WTC11 (cell line): Measurements from ENCODE around the gene PDCL2. TPM values are rescaled to one million over a fixed set of nuclear protein-coding genes. Genes with fewer than 3 reads are reported as not detected.

Experiments used
- ATAC-seq: fragments of 200-7000 bp; cut with Tn5 transposase; 2 replicates; pipeline ENCODE4 v1.10.0; 2021; ENCODE audit warnings: mild to moderate bottlenecking, moderate library complexity
- CTCF ChIA-PET: fragments of 300-600 bp; sonication (Branson Sonifier 250); formaldehyde crosslinking; loops from one replicate; lab custom pipeline; 2021; ENCODE audit warnings: antibody characterized with exemption; lab: Charles Lee
- POLR2A ChIA-PET: fragments of 350-600 bp; sonication (Branson Sonifier 250); formaldehyde crosslinking; loops from one replicate; lab custom pipeline; 2021; ENCODE audit warnings: antibody characterized with exemption; lab: Charles Lee
- DNase-seq: peaks from one replicate; pipeline ENCODE4 v3.0.0; 2021; ENCODE audit warnings: low spot score
- H3K27ac Mint-ChIP-seq: 2 replicates; pipeline ENCODE4 v1.8.0; 2021; ENCODE audit warnings: mixed read lengths
- H3K27me3 Mint-ChIP-seq: 2 replicates; pipeline ENCODE4 v1.8.0; 2021; ENCODE audit warnings: low read depth, mild to moderate bottlenecking, moderate library complexity, mixed read lengths
- H3K36me3 Mint-ChIP-seq: 2 replicates; pipeline ENCODE4 v1.8.0; 2021; ENCODE audit warnings: mixed read lengths
- H3K4me1 Mint-ChIP-seq: 2 replicates; pipeline ENCODE4 v1.8.0; 2022; ENCODE audit warnings: mixed read lengths
- H3K4me3 Mint-ChIP-seq: 2 replicates; pipeline ENCODE4 v1.8.0; 2021; ENCODE audit warnings: mild to moderate bottlenecking, moderate library complexity, mixed read lengths
- H3K9me3 Mint-ChIP-seq: 2 replicates; pipeline ENCODE4 v1.8.0; 2021; ENCODE audit warnings: mixed read lengths
- AFF4 ChIP-seq: sonication (generic); formaldehyde crosslinking; IDR thresholded peaks from 2 replicates; pipeline ENCODE4 v1.8.1; 2023; ENCODE audit warnings: mild to moderate bottlenecking, missing genetic modification reagents, borderline replicate concordance
- ATF1 ChIP-seq: sonication (generic); formaldehyde crosslinking; IDR thresholded peaks from 2 replicates; pipeline ENCODE4 v1.8.1; 2023; ENCODE audit warnings: mild to moderate bottlenecking, moderate library complexity, missing genetic modification reagents
- ATF6 ChIP-seq: sonication (generic); formaldehyde crosslinking; IDR thresholded peaks from 2 replicates; pipeline ENCODE4 v1.8.1; 2023; ENCODE audit warnings: mild to moderate bottlenecking, missing genetic modification reagents
- CTCF ChIP-seq: fragments of 200-600 bp; IDR thresholded peaks from 2 replicates; pipeline ENCODE4 v1.8.0; 2022; ENCODE audit warnings: antibody characterized with exemption
- ELF4 ChIP-seq: sonication (generic); formaldehyde crosslinking; IDR thresholded peaks from 2 replicates; pipeline ENCODE4 v1.8.1; 2022; ENCODE audit warnings: low read depth, mild to moderate bottlenecking, moderate library complexity, missing genetic modification reagents
- FOXP1 ChIP-seq: sonication (generic); formaldehyde crosslinking; IDR thresholded peaks from 2 replicates; pipeline ENCODE4 v1.8.0; 2022; ENCODE audit warnings: missing genetic modification reagents, mild to moderate bottlenecking, moderate library complexity, borderline replicate concordance
- HMGXB4 ChIP-seq: sonication (generic); formaldehyde crosslinking; IDR thresholded peaks from 2 replicates; pipeline ENCODE4 v1.8.1; 2023; ENCODE audit warnings: mild to moderate bottlenecking, moderate library complexity, missing genetic modification reagents
- IRF2 ChIP-seq: sonication (generic); formaldehyde crosslinking; IDR thresholded peaks from 2 replicates; pipeline ENCODE4 v1.8.0; 2022; ENCODE audit warnings: low read depth, missing genetic modification reagents, borderline replicate concordance
- JUN ChIP-seq: sonication (generic); formaldehyde crosslinking; IDR thresholded peaks from 2 replicates; pipeline ENCODE4 v1.8.0; 2023; ENCODE audit warnings: mild to moderate bottlenecking, missing genetic modification reagents
- MAX ChIP-seq: sonication (generic); formaldehyde crosslinking; IDR thresholded peaks from 2 replicates; pipeline ENCODE4 v1.8.0; 2022; ENCODE audit warnings: mild to moderate bottlenecking, missing genetic modification reagents
- MXD4 ChIP-seq: fragments of 250-450 bp; sonication (Bioruptor Pico); IDR thresholded peaks from 2 replicates; pipeline ENCODE4 v1.8.0; 2021; ENCODE audit warnings: mild to moderate bottlenecking, moderate library complexity, borderline replicate concordance
- MYBL2 ChIP-seq: sonication (generic); formaldehyde crosslinking; IDR thresholded peaks from 2 replicates; pipeline ENCODE4 v1.8.1; 2023; ENCODE audit warnings: mild to moderate bottlenecking, moderate library complexity, missing genetic modification reagents
- PREB ChIP-seq: sonication (generic); formaldehyde crosslinking; IDR thresholded peaks from 2 replicates; pipeline ENCODE4 v1.8.1; 2022; ENCODE audit warnings: mild to moderate bottlenecking, missing genetic modification reagents, moderate library complexity, borderline replicate concordance
- SMAD3 ChIP-seq: sonication (generic); formaldehyde crosslinking; IDR thresholded peaks from 2 replicates; pipeline ENCODE4 v1.8.0; 2022; ENCODE audit warnings: missing genetic modification reagents, mild to moderate bottlenecking, borderline replicate concordance
- SMAD4 ChIP-seq: sonication (generic); formaldehyde crosslinking; IDR thresholded peaks from 2 replicates; pipeline ENCODE4 v1.8.0; 2022; ENCODE audit warnings: mild to moderate bottlenecking, missing genetic modification reagents
- ZBTB43 ChIP-seq: sonication (generic); formaldehyde crosslinking; IDR thresholded peaks from 2 replicates; pipeline ENCODE4 v1.8.1; 2023; ENCODE audit warnings: mild to moderate bottlenecking, missing genetic modification reagents
- ZNF219 ChIP-seq: sonication (generic); formaldehyde crosslinking; IDR thresholded peaks from 2 replicates; pipeline ENCODE4 v1.8.0; 2023; ENCODE audit warnings: missing genetic modification reagents, mild to moderate bottlenecking, borderline replicate concordance
- ZNF396 ChIP-seq: fragments of 250-450 bp; sonication (Bioruptor Pico); IDR thresholded peaks from 2 replicates; pipeline ENCODE4 v1.8.0; 2021; ENCODE audit warnings: mild to moderate bottlenecking, moderate library complexity, borderline replicate concordance
- ZNF532 ChIP-seq: fragments of 250-450 bp; sonication (Bioruptor Pico); IDR thresholded peaks from 2 replicates; pipeline ENCODE4 v1.9.0; 2021; ENCODE audit warnings: mild to moderate bottlenecking, borderline replicate concordance
- total RNA-seq: library from RNA; stranded (reverse); gene quantifications from 3 replicates; pipeline ENCODE4 v1.2.3, GENCODE V29; 2021

Gene PDCL2
- total RNA-seq, 1 experiment from 2014 or later = not detected

- DNase-seq (no peak), ATAC-seq (no peak)
- H3K9me3 Mint-ChIP-seq = no peaks in the 10 kb centered on the region
- H3K27ac Mint-ChIP-seq = no peak overlapping the region
- H3K4me1 Mint-ChIP-seq = no peaks in the 10 kb centered on the region
- no peak for TF ChIP-seq ZNF219 (CRISPR knock-in tag)
- no peak for TF ChIP-seq MAX (CRISPR knock-in tag)
- TF ChIP-seq ELF4 (CRISPR knock-in tag) = no peak
- no peak for TF ChIP-seq ATF1 (CRISPR knock-in tag)
- TF ChIP-seq FOXP1 (CRISPR knock-in tag) = no peak
- no peak for TF ChIP-seq MYBL2
- TF ChIP-seq SMAD4 (CRISPR knock-in tag) = no peak
- TF ChIP-seq MXD4 (CRISPR knock-in tag) = no peak
- no peak for TF ChIP-seq HMGXB4 (CRISPR knock-in tag)
- TF ChIP-seq JUN (CRISPR knock-in tag) = no peak
- no peak overlapping the region for H3K4me3 Mint-ChIP-seq
- CTCF ChIA-PET = no interaction called here
- H3K27me3 Mint-ChIP-seq = no peaks in the 10 kb centered on the region
- H3K36me3 Mint-ChIP-seq = peaks cover 5% of the 10 kb centered on the region; the same call in 1 of the 2 replicates
- POLR2A ChIA-PET = no interaction called here
Measured at GRCh38 chr4:55598641-55599040, 6.6 kb upstream of the PDCL2 start.

- CTCF ChIA-PET = no interaction called here
- ATAC-seq (no peak), DNase-seq (no peak)
- Mint-ChIP-seq H3K36me3 (peaks cover 14% of the 10 kb centered on the region), H3K9me3 (peaks cover 15% of the 10 kb centered on the region), H3K4me1 (peaks cover 8% of the 10 kb centered on the region), H3K4me3 (no peak overlapping the region), H3K27me3 (no peaks in the 10 kb centered on the region), H3K27ac (peak overlapping the region; percentile 44)
- POLR2A ChIA-PET = no interaction called here
- TF ChIP-seq PREB (CRISPR knock-in tag) = no peak
- TF ChIP-seq AFF4 (CRISPR knock-in tag) = no peak
- no peak for TF ChIP-seq ZNF532
- no peak for TF ChIP-seq CTCF
- TF ChIP-seq ATF6 = no peak
- no peak for TF ChIP-seq ZBTB43
- TF ChIP-seq IRF2 (CRISPR knock-in tag) = no peak
- no peak for TF ChIP-seq ZNF396
- no peak for TF ChIP-seq SMAD3
Measured at GRCh38 chr4:55588160-55588559, 3.9 kb downstream of the PDCL2 start.
